Fibroblast of lung (primary cell): Measurements from ENCODE around the gene OLFM1. TPM values are rescaled to one million over a fixed set of nuclear protein-coding genes. Genes with fewer than 3 reads are reported as not detected.

Source experiments
- DNase-seq, 2 donors: peaks; one replicate each; pipeline versions ENCODE4 v3.0.0 to v3.0.0-alpha.2; 2010; ENCODE audit warnings: low read depth in 2 of 2
- H2AFZ ChIP-seq: 2 replicates; pipeline ENCODE4 v1.5.1; 2012; ENCODE audit warnings: low read length, control low read depth, inconsistent platforms
- H3K27ac ChIP-seq: 2 replicates; pipeline ENCODE4 v1.5.1; 2011; ENCODE audit warnings: low read length, control low read depth; ENCODE audit not compliant: insufficient read depth
- H3K27me3 ChIP-seq: 2 replicates; pipeline ENCODE4 v1.5.1; 2011; ENCODE audit warnings: mild to moderate bottlenecking, low read length; ENCODE audit not compliant: control insufficient read depth, insufficient read depth
- H3K36me3 ChIP-seq: 2 replicates; pipeline ENCODE4 v1.5.1; 2011; ENCODE audit warnings: low read length; ENCODE audit not compliant: control insufficient read depth, insufficient read depth
- H3K4me1 ChIP-seq: 2 replicates; pipeline ENCODE4 v1.5.1; 2011; ENCODE audit warnings: low read length; ENCODE audit not compliant: control insufficient read depth, insufficient read depth; ENCODE audit errors: extremely low read depth
- H3K4me2 ChIP-seq: 2 replicates; pipeline ENCODE4 v1.5.1; 2011; ENCODE audit warnings: low read length, control low read depth; ENCODE audit not compliant: insufficient read depth; ENCODE audit errors: extremely low read depth
- H3K4me3 ChIP-seq, 4 experiments: fragments of 200-600 bp in 1 of 4; sonication (generic) in 1 of 4; replicated peaks in 1 of 4; 2 replicates each; pipeline ENCODE4 v1.5.1; 2011 to 2016; ENCODE audit warnings: low read length in 4 of 4, low read depth in 3 of 4, mild to moderate bottlenecking in 3 of 4, control low read depth in 2 of 4, inconsistent platforms in 1 of 4, mixed read lengths in 1 of 4; ENCODE audit not compliant: insufficient read depth in 1 of 4; ENCODE audit errors: control extremely low read depth in 1 of 4
- H3K79me2 ChIP-seq: 2 replicates; pipeline ENCODE4 v1.5.1; 2012; ENCODE audit warnings: mild to moderate bottlenecking, low read length, inconsistent platforms; ENCODE audit not compliant: control insufficient read depth, insufficient read depth
- H3K9ac ChIP-seq: 2 replicates; pipeline ENCODE4 v1.5.1; 2011; ENCODE audit warnings: mild to moderate bottlenecking, low read length, control low read depth; ENCODE audit not compliant: insufficient read depth
- H3K9me3 ChIP-seq: 2 replicates; pipeline ENCODE4 v1.5.1; 2012; ENCODE audit warnings: low read depth, low read length; ENCODE audit not compliant: control insufficient read depth, insufficient read depth
- H4K20me1 ChIP-seq: 2 replicates; pipeline ENCODE4 v1.5.1; 2011; ENCODE audit warnings: low read length; ENCODE audit not compliant: control insufficient read depth, insufficient read depth; ENCODE audit errors: extremely low read depth
- EZH2 ChIP-seq: IDR thresholded peaks from 2 replicates; pipeline ENCODE4 v1.5.1; 2012; ENCODE audit warnings: low read length, control low read depth, mild to moderate bottlenecking; ENCODE audit errors: missing control alignments
- polyA plus RNA-seq, 2 donors: library from polyadenylated mRNA; depleted of rRNA in 1 of 2; stranded (reverse) in 1 of 2; unstranded in 1 of 2; fragments of >200 nt; gene quantifications; 2 replicates each; pipeline ENCODE4 v1.2.1, GENCODE V29; 2011 to 2012; ENCODE audit warnings: missing spikeins in 1 of 2
- total RNA-seq: library from RNA; depleted of rRNA; stranded (reverse); fragments of >200 nt; gene quantifications from 2 replicates; pipeline ENCODE4 v1.2.1, GENCODE V29; 2014
- TF ChIP-seq, protein P1 (sequence below), 2 donors: IDR thresholded peaks in 1 of 2; conservative IDR thresholded peaks in 1 of 2; 1 replicate in 1 of 2; 2 replicates in 1 of 2; pipeline ENCODE4 v1.5.1; 2011 to 2012; ENCODE audit warnings: low read length in 2 of 2, control low read depth in 1 of 2, inconsistent platforms in 1 of 2, low read depth in 1 of 2, mild to moderate bottlenecking in 1 of 2

The OLFM1 gene
- total and polyA plus RNA-seq, 2 donors (not counting 1 experiment from before 2014, with no cell fraction given) = 2.0 to 7.6 TPM

DNA sequence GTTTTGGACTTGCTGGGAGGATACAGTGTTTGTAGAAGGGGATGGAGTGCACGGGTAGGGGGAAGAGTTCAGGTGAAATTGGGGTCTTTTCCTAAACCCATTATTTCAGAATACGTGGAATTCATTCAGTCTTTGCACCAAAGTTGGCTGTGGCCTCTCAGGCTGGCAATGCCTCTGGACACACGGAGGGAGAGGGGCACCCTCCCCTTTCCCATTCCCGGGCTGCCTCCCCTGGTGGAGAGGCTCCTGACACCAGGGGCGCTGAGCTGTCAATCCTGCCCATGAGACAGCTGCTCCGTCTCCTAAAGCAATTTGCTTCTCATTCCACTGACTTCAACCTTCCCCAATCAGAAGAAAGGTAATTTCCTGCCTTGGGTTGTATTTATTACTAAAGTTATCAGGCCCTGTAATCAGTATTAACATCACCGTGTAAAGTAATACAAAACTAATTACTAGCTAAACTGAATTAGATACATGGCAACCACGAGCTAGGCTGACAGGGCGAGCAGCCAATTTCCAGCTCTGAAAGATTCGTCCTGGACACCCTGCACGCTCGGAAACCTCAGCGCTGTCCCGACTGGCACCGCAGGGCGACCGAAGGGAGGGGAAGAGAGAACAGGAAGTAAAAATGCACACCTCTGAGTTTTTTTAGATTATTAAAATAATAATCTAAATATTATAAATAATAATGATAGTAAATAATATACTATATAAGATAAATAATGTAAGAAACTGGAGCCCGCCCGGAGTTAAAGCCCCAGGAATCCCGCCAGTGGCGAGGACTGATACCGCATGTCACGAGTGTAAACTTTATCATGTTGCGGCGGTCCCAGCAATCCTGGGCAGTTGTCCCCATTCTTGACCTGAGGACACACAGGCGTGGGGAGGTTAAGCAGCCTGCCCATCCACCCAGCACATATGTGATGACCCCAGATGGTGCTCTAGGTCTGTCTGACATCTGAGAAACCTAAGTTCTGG is 6.9 kb upstream of the OLFM1 start:
- H3K27ac ChIP-seq = no peak overlapping the region
- H3K9me3 ChIP-seq = no peaks in the 10 kb centered on the region
- DNase-seq = no peak
- H3K79me2 ChIP-seq = no peaks in the 10 kb centered on the region
- no peaks in the 10 kb centered on the region for H3K27me3 ChIP-seq
- TF ChIP-seq EZH2 = no peak
- H4K20me1 ChIP-seq = no peaks in the 10 kb centered on the region
- no peak overlapping the region for H3K9ac ChIP-seq
- no peak overlapping the region for H3K4me3 ChIP-seq
- no peak overlapping the region for H3K4me2 ChIP-seq
- no peaks in the 10 kb centered on the region for H3K36me3 ChIP-seq
- no peaks in the 10 kb centered on the region for H3K4me1 ChIP-seq
- H2AFZ ChIP-seq = no peak overlapping the region

- Histone ChIP-seq H3K9ac (no peak overlapping the region), H3K4me2 (no peak overlapping the region), H2AFZ (no peak overlapping the region), H3K4me3 (no peak overlapping the region), H3K27me3 (no peaks in the 10 kb centered on the region), H3K79me2 (no peaks in the 10 kb centered on the region), H3K27ac (no peak overlapping the region), H3K9me3 (no peaks in the 10 kb centered on the region), H3K36me3 (no peaks in the 10 kb centered on the region), H3K4me1 (no peaks in the 10 kb centered on the region), H4K20me1 (no peaks in the 10 kb centered on the region)
- TF ChIP-seq EZH2 = no peak
- TF ChIP-seq, protein P1, sequence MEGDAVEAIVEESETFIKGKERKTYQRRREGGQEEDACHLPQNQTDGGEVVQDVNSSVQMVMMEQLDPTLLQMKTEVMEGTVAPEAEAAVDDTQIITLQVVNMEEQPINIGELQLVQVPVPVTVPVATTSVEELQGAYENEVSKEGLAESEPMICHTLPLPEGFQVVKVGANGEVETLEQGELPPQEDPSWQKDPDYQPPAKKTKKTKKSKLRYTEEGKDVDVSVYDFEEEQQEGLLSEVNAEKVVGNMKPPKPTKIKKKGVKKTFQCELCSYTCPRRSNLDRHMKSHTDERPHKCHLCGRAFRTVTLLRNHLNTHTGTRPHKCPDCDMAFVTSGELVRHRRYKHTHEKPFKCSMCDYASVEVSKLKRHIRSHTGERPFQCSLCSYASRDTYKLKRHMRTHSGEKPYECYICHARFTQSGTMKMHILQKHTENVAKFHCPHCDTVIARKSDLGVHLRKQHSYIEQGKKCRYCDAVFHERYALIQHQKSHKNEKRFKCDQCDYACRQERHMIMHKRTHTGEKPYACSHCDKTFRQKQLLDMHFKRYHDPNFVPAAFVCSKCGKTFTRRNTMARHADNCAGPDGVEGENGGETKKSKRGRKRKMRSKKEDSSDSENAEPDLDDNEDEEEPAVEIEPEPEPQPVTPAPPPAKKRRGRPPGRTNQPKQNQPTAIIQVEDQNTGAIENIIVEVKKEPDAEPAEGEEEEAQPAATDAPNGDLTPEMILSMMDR (conservative IDR thresholded peaks at IDR 0.05 in 1 of 2, IDR thresholded peaks at IDR 0.05 in 1 of 2; ENCODE audit: low read depth in 1 of 2, low read length in 2 of 2) = no peak
- no peak for DNase-seq
Measured at GRCh38 chr9:135081264-135081660, 6.2 kb upstream of the OLFM1 start.

GRCh38 chr9:135081731-135082130 is 5.7 kb upstream of the OLFM1 start:
- TF ChIP-seq, protein P1 (conservative IDR thresholded peaks at IDR 0.05 in 1 of 2, IDR thresholded peaks at IDR 0.05 in 1 of 2; ENCODE audit: low read depth in 1 of 2, low read length in 2 of 2) = no peak
- no peak for TF ChIP-seq EZH2
- Histone ChIP-seq H3K9me3 (no peaks in the 10 kb centered on the region), H3K79me2 (no peaks in the 10 kb centered on the region), H3K4me2 (no peak overlapping the region), H2AFZ (no peak overlapping the region), H3K36me3 (no peaks in the 10 kb centered on the region), H3K4me1 (no peaks in the 10 kb centered on the region), H3K27me3 (no peaks in the 10 kb centered on the region), H4K20me1 (no peaks in the 10 kb centered on the region), H3K9ac (no peak overlapping the region), H3K27ac (no peak overlapping the region), H3K4me3 (no peak overlapping the region)
- DNase-seq = no peak
